OCI-LY7 (cell line): Measurements from ENCODE around the gene KCNJ5. TPM values are rescaled to one million over a fixed set of nuclear protein-coding genes. Genes with fewer than 3 reads are reported as not detected.

Source experiments
- BruUV-seq: library from RNA; stranded (reverse); fragments of 400-500 nt; replicated peaks from 2 replicates; lab custom pipeline; 2021; lab: Mats Ljungman, UMichigan
- CTCF ChIA-PET: fragments of 300-600 bp; sonication (Branson Sonifier 250); formaldehyde crosslinking; loops from one replicate; lab custom pipeline; 2022; ENCODE audit warnings: antibody characterized with exemption; ENCODE audit not compliant: unreplicated experiment; lab: Charles Lee
- POLR2A ChIA-PET: fragments of 300-600 bp; sonication (Branson Sonifier 250); formaldehyde crosslinking; loops from one replicate; lab custom pipeline; 2022; ENCODE audit warnings: antibody characterized with exemption; lab: Charles Lee
- DNase-seq: peaks from one replicate; pipeline ENCODE4 v3.0.0-alpha.2; 2015; ENCODE audit warnings: low spot score
- H2AFZ ChIP-seq: fragments of 200-600 bp; sonication (generic), shearing (Covaris generic); 2 replicates; pipeline ENCODE4 v1.6.1; 2014; ENCODE audit warnings: mild to moderate bottlenecking, antibody characterized with exemption, low read length, moderate library complexity
- H3K27ac ChIP-seq: fragments of 200-600 bp; sonication (generic); 2 replicates; pipeline ENCODE4 v1.5.1; 2014; ENCODE audit warnings: mixed run types, low read depth, mild to moderate bottlenecking, moderate library complexity, low read length, inconsistent platforms; ENCODE audit not compliant: poor library complexity, severe bottlenecking
- H3K36me3 ChIP-seq: fragments of 200-600 bp; sonication (generic); 2 replicates; pipeline ENCODE4 v1.6.1; 2014; ENCODE audit warnings: mild to moderate bottlenecking, antibody characterized with exemption, low read length, moderate library complexity, mixed read lengths; ENCODE audit not compliant: insufficient read depth
- H3K4me1 ChIP-seq: fragments of 200-600 bp; sonication (generic); 2 replicates; pipeline ENCODE4 v1.5.1; 2014; ENCODE audit warnings: mild to moderate bottlenecking, low read length; ENCODE audit not compliant: insufficient read depth, poor library complexity, severe bottlenecking
- H3K4me2 ChIP-seq: fragments of 200-600 bp; sonication (generic); 2 replicates; pipeline ENCODE4 v1.6.1; 2014; ENCODE audit warnings: mild to moderate bottlenecking, low read length
- H3K4me3 ChIP-seq: fragments of 200-600 bp; sonication (generic); 2 replicates; pipeline ENCODE4 v1.5.1; 2014; ENCODE audit warnings: mild to moderate bottlenecking, low read depth, low read length; ENCODE audit not compliant: poor library complexity, severe bottlenecking
- H3K79me2 ChIP-seq: fragments of 200-600 bp; sonication (generic); 2 replicates; pipeline ENCODE4 v1.6.1; 2016; ENCODE audit warnings: low read depth, mild to moderate bottlenecking, low read length, moderate library complexity, mixed read lengths; ENCODE audit not compliant: insufficient read depth
- H3K9me2 ChIP-seq: fragments of 200-600 bp; sonication (generic); 2 replicates; pipeline ENCODE4 v1.6.1; 2016; ENCODE audit warnings: mild to moderate bottlenecking, low read length, mixed read lengths; ENCODE audit not compliant: insufficient read depth
- H3K9me3 ChIP-seq: fragments of 200-600 bp; sonication (generic); 2 replicates; pipeline ENCODE4 v1.6.1; 2014; ENCODE audit warnings: mild to moderate bottlenecking, mixed run types, low read length, mixed read lengths
- H4K20me1 ChIP-seq: fragments of 200-600 bp; sonication (generic); 2 replicates; pipeline ENCODE4 v1.6.1; 2014; ENCODE audit warnings: mild to moderate bottlenecking, antibody characterized with exemption, low read length, moderate library complexity, mixed read lengths; ENCODE audit not compliant: insufficient read depth
- CTCF ChIP-seq: fragments of 200-600 bp; sonication (generic); conservative IDR thresholded peaks from 2 replicates; pipeline ENCODE4 v1.5.1; 2014; ENCODE audit warnings: mild to moderate bottlenecking, antibody characterized with exemption, low read length, moderate library complexity, mixed read lengths
- EZH2phosphoT487 ChIP-seq: fragments of 200-600 bp; sonication (generic); IDR thresholded peaks from 2 replicates; pipeline ENCODE4 v1.6.1; 2018; ENCODE audit warnings: low read depth, borderline replicate concordance, mild to moderate bottlenecking, mixed run types, antibody characterized with exemption, low read length, moderate library complexity, mixed read lengths
- intact Hi-C: fragments of 100-400 bp; cut with micrococcal nuclease; formaldehyde crosslinking; loops from one replicate; pipeline ENCODE4 v1.10.0; 2022; ENCODE audit not compliant: unreplicated experiment
- total RNA-seq, 2 experiments: library from RNA; depleted of rRNA in 1 of 2; stranded (reverse); fragments of >200 nt in 1 of 2; shearing (Covaris generic) in 1 of 2; gene quantifications; 2 replicates each; pipeline ENCODE4 v1.2.3, GENCODE V29; 2014 to 2022

The KCNJ5 gene
- total RNA-seq, 2 experiments from 2014 or later, result not detected

GRCh38 chr11:128884054-128884453 lies 7.1 kb upstream of the KCNJ5 start:
- H4K20me1 ChIP-seq, result no peaks in the 10 kb centered on the region
- H2AFZ ChIP-seq, result no peak overlapping the region
- no peaks in the 10 kb centered on the region for H3K79me2 ChIP-seq
- TF ChIP-seq EZH2phosphoT487 (no peak), CTCF (no peak)
- H3K4me1 ChIP-seq, result no peaks in the 10 kb centered on the region
- no peak overlapping the region for H3K4me2 ChIP-seq
- POLR2A ChIA-PET, result no interaction called here
- DNase-seq, result no peak
- H3K9me2 ChIP-seq, result no peaks in the 10 kb centered on the region
- no peaks in the 10 kb centered on the region for H3K9me3 ChIP-seq
- H3K36me3 ChIP-seq, result no peaks in the 10 kb centered on the region
- no TSS peak for BruUV-seq
- CTCF ChIA-PET, result interaction anchor here (0.7 kb wide), 1 partner anchor 74 kb away, joined by 3 read pairs; no protein-coding TSS in a partner anchor
- H3K4me3 ChIP-seq, result no peak overlapping the region
- H3K27ac ChIP-seq, result no peak overlapping the region
- intact Hi-C loops, result loop anchor here (1.0 to 2.0 kb wide), 2 partner anchors 72 to 447 kb away; no protein-coding TSS in a partner anchor

- no peaks in the 10 kb centered on the region for H3K4me1 ChIP-seq
- H3K4me3 ChIP-seq, result no peak overlapping the region
- DNase-seq, result peak; percentile 67
- intact Hi-C loops, result loop anchor here (1.0 to 2.0 kb wide), 2 partner anchors 71 to 446 kb away; no protein-coding TSS in a partner anchor
- TF ChIP-seq CTCF, result peak; percentile 90
- TF ChIP-seq EZH2phosphoT487, result no peak
- H4K20me1 ChIP-seq, result no peaks in the 10 kb centered on the region
- H3K9me2 ChIP-seq, result no peaks in the 10 kb centered on the region
- ChIA-PET CTCF (interaction anchor here (0.8 kb wide), 2 partner anchors 72 to 73 kb away, joined by 4 to 5 read pairs; no protein-coding TSS in a partner anchor), POLR2A (interaction anchor here (0.9 kb wide), 1 partner anchor 783 kb away, joined by 3 read pairs; no protein-coding TSS in a partner anchor)
- BruUV-seq, result no TSS peak
- no peaks in the 10 kb centered on the region for H3K79me2 ChIP-seq
- H3K27ac ChIP-seq, result no peak overlapping the region
- no peaks in the 10 kb centered on the region for H3K9me3 ChIP-seq
- no peaks in the 10 kb centered on the region for H3K36me3 ChIP-seq
- H3K4me2 ChIP-seq, result no peak overlapping the region
- no peak overlapping the region for H2AFZ ChIP-seq
Observed at GRCh38 chr11:128884703-128885338, 6.3 kb upstream of the KCNJ5 start.

- no peak overlapping the region for H3K4me3 ChIP-seq
- intact Hi-C loops, result no loop called here
- CTCF ChIA-PET, result no interaction called here
Observed at GRCh38 chr11:128886406-128887124, 4.6 kb upstream of the KCNJ5 start.

More at GRCh38 chr11:128886406-128887124, 4.6 kb upstream of the KCNJ5 start:
- Histone ChIP-seq H3K9me3 (no peaks in the 10 kb centered on the region), H3K79me2 (no peaks in the 10 kb centered on the region), H4K20me1 (no peaks in the 10 kb centered on the region), H3K4me2 (no peak overlapping the region), H2AFZ (no peak overlapping the region), H3K4me1 (no peaks in the 10 kb centered on the region), H3K9me2 (no peaks in the 10 kb centered on the region), H3K27ac (no peak overlapping the region), H3K36me3 (no peaks in the 10 kb centered on the region)
- TF ChIP-seq CTCF, result peak; percentile 63
- TF ChIP-seq EZH2phosphoT487, result no peak
- BruUV-seq, result no TSS peak
- DNase-seq, result peak; percentile 24
- POLR2A ChIA-PET, result no interaction called here
